Medulla oblongata (tissue), 1 donor: ENCODE results near the gene CAPSL.
"Not testable (repeated sequence)": the region's sequence is repeated elsewhere in the genome, so short reads cannot be mapped to it uniquely, and the experiment has no call there.

Source experiments
- DNase-seq: peaks from one replicate; pipeline ENCODE4 v3.0.0-alpha.2; 2015; ENCODE audit errors: extremely low spot score

CAPSL gene

GRCh38 chr5:35938568-35939227, at the start of gene CAPSL:
Gene CAPSL (minus strand): TSS chr5:35938622. CDS start chr5:35921120, 17,502 bp downstream.
- peak; percentile 65 for DNase-seq

GRCh38 chr5:35987776-35988175, 49.4 kb upstream of the CAPSL start:
- DNase-seq, result no peak

GRCh38 chr5:35979715-35980114, 41.3 kb upstream of the CAPSL start:
- no peak for DNase-seq

GRCh38 chr5:35976859-35977258, 38.4 kb upstream of the CAPSL start:
- not testable (repeated sequence) for DNase-seq

GRCh38 chr5:35974570-35974969, 36.1 kb upstream of the CAPSL start:
- DNase-seq, result no peak

- no peak for DNase-seq
Observed at GRCh38 chr5:35971878-35972210, 33.4 kb upstream of the CAPSL start.

- no peak for DNase-seq
Observed at GRCh38 chr5:35971186-35971877, 32.9 kb upstream of the CAPSL start.

GRCh38 chr5:35963381-35963843, 25.0 kb upstream of the CAPSL start:
- no peak for DNase-seq

- DNase-seq, result no peak
Observed at GRCh38 chr5:35960328-35960727, 21.9 kb upstream of the CAPSL start.

GRCh38 chr5:35956429-35956828, 18.0 kb upstream of the CAPSL start:
- no peak for DNase-seq

GRCh38 chr5:35954175-35954574, 15.8 kb upstream of the CAPSL start:
- no peak for DNase-seq

GRCh38 chr5:35947085-35947484, 8.7 kb upstream of the CAPSL start:
- no peak for DNase-seq

- no peak for DNase-seq
Observed at GRCh38 chr5:35939639-35940038, 1.2 kb upstream of the CAPSL start.

GRCh38 chr5:35926389-35927051, 11.9 kb downstream of the CAPSL start:
- peak; percentile 79 for DNase-seq

GRCh38 chr5:35924950-35925722, 13.3 kb downstream of the CAPSL start:
- DNase-seq, result peak; percentile 72

GRCh38 chr5:35924122-35924949, 14.1 kb downstream of the CAPSL start:
- no peak for DNase-seq

GRCh38 chr5:35922468-35922867, 16.0 kb downstream of the CAPSL start:
- no peak for DNase-seq

GRCh38 chr5:35921930-35922329, 16.5 kb downstream of the CAPSL start:
- DNase-seq, result no peak

GRCh38 chr5:35920890-35921289, 17.5 kb downstream of the CAPSL start:
- no peak for DNase-seq

- DNase-seq, result no peak
Observed at GRCh38 chr5:35919191-35919590, 19.2 kb downstream of the CAPSL start.

GRCh38 chr5:35908814-35909213, 29.6 kb downstream of the CAPSL start:
- no peak for DNase-seq
